ENCODE measurements around the gene DNAJB2. TPM values are rescaled to one million over a fixed set of nuclear protein-coding genes. Genes with fewer than 3 reads are reported as not detected.

DNAJB2 gene
- total RNA-seq, 4 donors from 2014 or later: 125 to 152 (median 140) TPM

- DNase-seq (ENCODE audit: low spot score in 2 of 2): no peak
- intact Hi-C loops (cut with DNase I; ENCODE audit: low total_unique reads): no loop called here
- no peak overlapping the region for H3K4me3 ChIP-seq (ENCODE audit: low read depth, poor library complexity, severe bottlenecking)
- TF ChIP-seq POLR2A (IDR thresholded peaks at IDR 0.05) (no peak), CTCF (IDR thresholded peaks at IDR 0.05) (no peak)
- WGBS, 2 donors: 74 to 86% methylated on average over 4 of the region's 4 CpGs
These were observed 1.5 kb downstream of the DNAJB2 start for GRCh38 chr2:219280651-219281050.

GRCh38 chr2:219281588-219281987 lies 2.4 kb downstream of the DNAJB2 start:
- intact Hi-C loops (cut with DNase I; ENCODE audit: low total_unique reads): no loop called here
- H3K4me3 ChIP-seq (ENCODE audit: low read depth, poor library complexity, severe bottlenecking): no peak overlapping the region
- TF ChIP-seq POLR2A (IDR thresholded peaks at IDR 0.05) (no peak), CTCF (IDR thresholded peaks at IDR 0.05) (no peak)
- 67 to 71% methylated on average over 7 to 8 of the region's 8 CpGs for WGBS, 2 donors
- DNase-seq (ENCODE audit: low spot score in 2 of 2): no peak

GRCh38 chr2:219282375-219282774 lies 3.2 kb downstream of the DNAJB2 start:
- intact Hi-C loops (cut with DNase I; ENCODE audit: low total_unique reads): no loop called here
- no peak for DNase-seq (ENCODE audit: low spot score in 2 of 2)
- TF ChIP-seq CTCF (IDR thresholded peaks at IDR 0.05) (no peak), POLR2A (IDR thresholded peaks at IDR 0.05) (no peak)
- no peak overlapping the region for H3K4me3 ChIP-seq (ENCODE audit: low read depth, poor library complexity, severe bottlenecking)
- WGBS, 2 donors: 77 to 87% methylated on average over 5 of the region's 5 CpGs

GRCh38 chr2:219282943-219283581 lies 3.9 kb downstream of the DNAJB2 start:
- 81 to 89% methylated on average over 17 of the region's 17 CpGs for WGBS, 2 donors
- TF ChIP-seq POLR2A (IDR thresholded peaks at IDR 0.05) (no peak), CTCF (IDR thresholded peaks at IDR 0.05) (no peak)
- DNase-seq (ENCODE audit: low spot score in 2 of 2): no peak
- intact Hi-C loops (cut with DNase I; ENCODE audit: low total_unique reads): no loop called here
- H3K4me3 ChIP-seq (ENCODE audit: low read depth, poor library complexity, severe bottlenecking): no peak overlapping the region

GRCh38 chr2:219284501-219285372 lies 5.6 kb downstream of the DNAJB2 start:
- intact Hi-C loops (cut with DNase I; ENCODE audit: low total_unique reads): no loop called here
- no peak for DNase-seq (ENCODE audit: low spot score in 2 of 2)
- no peak overlapping the region for H3K4me3 ChIP-seq (ENCODE audit: low read depth, poor library complexity, severe bottlenecking)
- TF ChIP-seq POLR2A (IDR thresholded peaks at IDR 0.05) (no peak), CTCF (IDR thresholded peaks at IDR 0.05) (no peak)
- WGBS, 2 donors: 74 to 83% methylated on average over 16 of the region's 16 CpGs

Data from lower leg skin (tissue), 4 donors.